HG03045 (cell line): ENCODE measurements around the gene IGFBP7.

Experiments used
- ATAC-seq: cut with Tn5 transposase; IDR thresholded peaks from one replicate; pipeline ENCODE4 v1.9.1; 2021; ENCODE audit warnings: mild to moderate bottlenecking, moderate library complexity; ENCODE audit not compliant: unreplicated experiment

Gene IGFBP7, protein sequence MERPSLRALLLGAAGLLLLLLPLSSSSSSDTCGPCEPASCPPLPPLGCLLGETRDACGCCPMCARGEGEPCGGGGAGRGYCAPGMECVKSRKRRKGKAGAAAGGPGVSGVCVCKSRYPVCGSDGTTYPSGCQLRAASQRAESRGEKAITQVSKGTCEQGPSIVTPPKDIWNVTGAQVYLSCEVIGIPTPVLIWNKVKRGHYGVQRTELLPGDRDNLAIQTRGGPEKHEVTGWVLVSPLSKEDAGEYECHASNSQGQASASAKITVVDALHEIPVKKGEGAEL

DNA sequence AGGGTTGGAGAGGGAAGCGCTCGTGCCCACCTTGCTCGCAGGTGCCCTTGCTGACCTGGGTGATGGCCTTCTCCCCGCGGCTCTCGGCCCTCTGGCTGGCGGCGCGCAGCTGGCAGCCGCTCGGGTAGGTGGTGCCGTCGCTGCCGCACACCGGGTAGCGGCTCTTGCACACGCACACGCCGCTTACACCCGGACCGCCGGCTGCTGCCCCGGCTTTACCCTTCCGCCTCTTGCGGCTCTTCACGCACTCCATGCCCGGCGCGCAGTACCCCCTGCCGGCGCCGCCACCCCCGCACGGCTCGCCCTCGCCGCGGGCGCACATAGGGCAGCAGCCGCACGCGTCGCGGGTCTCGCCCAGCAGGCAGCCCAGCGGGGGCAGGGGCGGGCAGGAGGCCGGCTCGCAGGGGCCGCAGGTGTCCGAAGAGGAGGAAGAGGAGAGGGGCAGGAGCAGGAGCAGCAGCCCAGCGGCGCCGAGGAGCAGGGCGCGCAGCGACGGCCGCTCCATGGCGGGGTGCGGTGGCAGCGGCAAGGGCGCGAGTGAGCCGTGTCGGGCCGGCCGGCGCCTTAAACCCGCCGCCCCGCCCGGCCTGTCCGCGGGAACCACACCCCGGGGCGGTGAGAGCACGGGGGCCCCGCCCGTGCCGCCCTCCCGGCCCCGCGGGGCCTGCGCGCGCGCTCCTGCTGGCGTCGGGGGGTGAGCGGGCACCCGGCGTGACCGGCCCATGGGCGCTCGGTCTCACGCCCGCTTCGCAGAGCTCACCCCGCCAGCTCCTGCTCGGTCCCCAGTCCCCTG is at the start of gene IGFBP7:
Gene IGFBP7 (minus strand): TSS at position 539 of the 793 bp plus-strand sequence. CDS start 34 bp downstream, at position 505.
- no peak for ATAC-seq

DNA sequence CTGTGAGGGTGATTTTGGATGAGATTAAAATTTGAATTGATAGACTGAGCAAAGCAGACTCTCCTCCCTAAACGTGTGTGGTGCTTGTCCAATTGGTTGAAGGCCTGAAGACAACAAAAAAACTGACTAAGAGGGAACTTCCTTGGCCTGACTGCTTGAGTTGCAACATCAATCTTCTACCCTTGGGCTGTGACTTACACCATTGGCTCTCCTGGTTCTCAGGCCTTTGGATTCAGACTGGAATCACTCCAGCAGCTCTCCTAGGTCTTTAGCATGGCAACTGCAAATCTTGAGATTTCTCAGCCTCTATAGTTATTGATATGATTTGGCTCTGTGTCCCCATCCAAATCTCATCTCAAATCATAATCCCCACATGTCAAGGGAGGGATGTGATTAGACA is 49.7 kb upstream of the IGFBP7 start:
- ATAC-seq: no peak

DNA sequence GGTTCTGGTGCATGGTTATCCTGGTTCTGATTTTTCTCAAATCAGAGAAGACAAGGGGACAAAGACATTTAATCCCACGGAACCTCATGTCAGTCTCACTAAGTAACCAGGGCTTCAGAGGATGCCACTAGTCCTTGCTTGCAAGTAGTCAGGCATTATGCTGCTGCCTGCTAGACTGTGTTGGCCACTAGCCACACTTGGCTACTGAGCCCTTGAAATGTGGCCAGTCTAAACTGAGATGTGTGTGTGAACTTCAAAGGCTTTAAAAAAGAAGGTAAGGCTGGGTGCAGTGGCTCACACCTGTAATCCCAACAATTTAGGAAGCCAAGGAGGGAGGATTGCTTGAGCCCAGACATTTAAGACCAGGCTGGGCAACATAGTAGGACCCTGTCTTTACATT is 48.6 kb upstream of the IGFBP7 start:
- ATAC-seq: no peak

DNA sequence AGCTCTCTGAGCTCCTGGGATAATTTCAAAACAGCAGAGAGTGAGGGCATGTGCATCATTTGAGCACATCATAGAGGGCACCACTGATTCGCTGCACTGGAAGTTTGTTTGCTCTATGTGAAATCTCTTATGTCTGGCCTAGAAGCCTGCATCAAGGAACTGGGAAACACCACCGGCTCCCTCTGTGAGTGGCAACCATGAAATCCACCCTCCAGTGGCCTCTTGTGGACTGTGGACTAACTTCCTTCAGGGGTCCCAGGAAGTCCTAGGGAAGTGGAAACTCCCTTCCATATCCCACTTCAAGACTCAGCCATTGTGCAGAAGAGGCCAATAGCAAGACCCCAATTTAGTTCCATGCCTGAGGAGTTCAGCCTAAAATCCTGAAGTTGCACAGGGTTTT is 48.0 kb upstream of the IGFBP7 start:
- no peak for ATAC-seq

DNA sequence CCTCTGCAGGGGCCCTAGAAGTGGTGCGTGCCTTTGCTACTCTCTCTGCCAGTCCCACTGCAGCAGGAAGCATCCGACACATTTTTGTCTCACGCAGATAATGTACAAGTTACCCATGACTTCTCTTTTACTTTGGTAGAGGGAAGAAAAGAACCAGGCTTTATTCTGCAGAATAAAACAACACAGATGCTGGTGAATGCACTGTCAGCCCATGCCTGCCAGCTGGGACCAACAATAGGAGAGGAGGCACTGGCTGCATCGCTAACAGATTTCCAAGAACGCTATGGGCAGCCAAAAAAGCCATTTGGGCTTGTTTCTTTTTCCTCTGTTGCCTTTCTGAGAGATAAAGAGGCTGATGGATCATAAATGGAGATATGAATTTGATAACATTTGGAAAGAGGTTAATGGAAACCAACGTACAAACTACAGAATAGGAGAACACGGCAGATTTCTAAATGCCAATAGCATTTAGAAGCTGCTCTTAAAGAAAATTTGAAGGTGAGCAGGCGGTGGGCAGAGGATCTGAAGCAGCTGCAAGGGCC is 47.5 kb upstream of the IGFBP7 start:
- no peak for ATAC-seq

DNA sequence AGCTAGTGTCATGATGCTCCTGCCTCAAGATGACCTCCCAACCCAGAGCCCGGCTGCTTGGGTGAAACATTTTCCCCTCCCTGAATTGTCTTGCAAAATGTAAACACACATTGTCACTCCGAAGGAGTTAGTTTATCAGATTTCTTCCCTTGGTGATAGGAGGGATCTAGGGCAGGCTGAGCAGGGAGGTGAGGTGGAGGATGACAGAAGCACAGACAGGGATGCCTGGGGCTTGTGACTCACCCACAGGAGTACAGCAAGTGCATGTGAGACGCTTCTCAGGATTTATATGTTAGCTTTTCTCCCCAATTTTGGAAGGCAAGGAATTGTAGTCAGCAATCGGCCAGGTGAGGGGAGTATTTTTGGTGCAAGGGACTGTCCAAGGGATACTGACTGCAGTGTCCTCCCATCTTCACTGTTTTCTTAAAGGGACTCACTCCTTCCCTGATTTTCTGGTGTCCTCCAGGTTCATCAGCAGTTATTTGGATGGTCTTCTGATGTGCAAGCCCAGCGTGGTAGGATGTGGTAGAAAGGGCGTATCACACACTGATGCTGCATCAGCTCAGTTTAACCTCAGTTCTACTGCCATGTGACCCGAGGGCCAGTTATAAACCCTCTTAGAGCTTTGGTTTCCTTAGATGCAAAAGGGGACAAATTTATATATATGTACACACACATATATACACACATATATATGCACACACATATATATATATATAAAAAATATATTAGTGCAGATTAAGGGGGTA is 46.2 kb upstream of the IGFBP7 start:
- ATAC-seq: no peak

DNA sequence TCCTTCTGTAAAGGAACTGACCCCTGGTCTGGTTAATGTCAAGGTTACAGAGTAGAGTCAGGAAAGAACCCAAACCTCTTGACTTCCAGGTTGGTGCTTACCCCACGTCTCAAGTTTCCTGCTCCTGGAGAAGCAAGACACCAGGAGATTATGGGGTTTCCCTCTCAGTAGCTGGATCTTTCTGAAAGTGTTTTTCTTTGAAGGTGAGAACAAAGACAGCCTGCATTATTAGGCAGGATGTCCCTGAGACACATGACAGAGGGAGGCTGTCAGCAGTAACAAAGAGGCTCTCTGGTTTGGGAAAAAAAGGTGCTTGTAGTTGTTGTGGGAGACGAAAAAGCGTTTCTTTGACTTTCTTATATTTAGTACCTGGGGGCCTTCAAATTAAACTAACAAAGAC is 44.7 kb upstream of the IGFBP7 start:
- ATAC-seq: no peak

DNA sequence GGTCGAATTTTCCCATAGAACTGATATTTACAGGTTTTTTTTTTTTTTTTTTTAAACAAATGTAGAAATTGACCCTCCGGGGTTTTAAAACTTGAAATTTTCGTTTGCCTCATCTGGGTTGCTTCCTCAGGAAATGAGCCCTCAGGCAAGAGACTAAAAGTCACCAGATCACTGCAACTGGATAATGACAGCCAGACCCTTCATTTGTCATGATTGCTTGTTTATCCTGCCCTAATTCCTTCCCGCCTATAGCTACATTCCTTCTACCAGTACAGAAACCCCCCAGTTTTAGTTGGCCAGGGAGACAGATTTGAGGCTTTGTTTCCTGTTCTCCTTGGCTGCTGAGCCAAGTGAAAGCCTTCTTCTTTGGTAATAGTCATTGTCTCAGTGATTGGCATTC is 44.0 kb upstream of the IGFBP7 start:
- ATAC-seq: no peak

DNA sequence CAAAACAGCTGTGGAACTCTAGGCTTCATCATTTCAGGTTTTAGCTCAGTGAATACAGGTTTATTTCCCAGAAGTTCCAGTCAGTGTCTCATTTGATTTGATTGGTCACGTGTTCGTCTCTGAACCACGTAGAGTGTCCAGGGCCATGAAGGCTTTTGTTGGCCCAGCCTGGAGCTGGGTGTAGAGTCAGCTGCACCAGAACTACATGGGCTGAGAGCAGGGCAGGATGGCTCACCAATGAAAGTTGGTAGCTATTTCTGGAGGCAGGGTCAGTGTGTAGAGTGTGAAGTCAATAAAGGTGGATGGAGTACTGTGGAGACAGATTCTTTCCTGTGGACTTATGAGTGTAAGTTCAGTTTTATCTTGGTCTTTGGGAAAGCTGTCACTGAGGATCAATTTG is 43.0 kb upstream of the IGFBP7 start:
- ATAC-seq: no peak

DNA sequence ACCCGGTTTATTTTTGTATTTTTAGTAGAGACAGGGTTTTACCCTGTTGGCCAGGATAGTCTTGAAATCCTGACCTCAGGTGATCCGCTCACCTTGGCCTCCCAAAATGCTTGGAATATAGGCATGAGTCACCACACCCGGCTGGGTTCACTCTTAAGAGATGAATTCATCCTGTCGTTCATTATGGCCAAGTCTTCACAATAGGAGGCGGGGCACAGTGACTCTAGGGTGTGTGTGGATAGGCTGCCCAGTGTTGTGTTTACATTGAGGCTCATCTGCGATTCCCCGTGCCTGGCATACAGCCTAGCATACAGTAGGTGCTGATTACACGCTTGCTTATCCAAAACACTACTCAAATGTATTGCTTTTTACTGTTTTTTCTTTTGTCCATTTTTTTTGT is 41.3 kb upstream of the IGFBP7 start:
- no peak for ATAC-seq

DNA sequence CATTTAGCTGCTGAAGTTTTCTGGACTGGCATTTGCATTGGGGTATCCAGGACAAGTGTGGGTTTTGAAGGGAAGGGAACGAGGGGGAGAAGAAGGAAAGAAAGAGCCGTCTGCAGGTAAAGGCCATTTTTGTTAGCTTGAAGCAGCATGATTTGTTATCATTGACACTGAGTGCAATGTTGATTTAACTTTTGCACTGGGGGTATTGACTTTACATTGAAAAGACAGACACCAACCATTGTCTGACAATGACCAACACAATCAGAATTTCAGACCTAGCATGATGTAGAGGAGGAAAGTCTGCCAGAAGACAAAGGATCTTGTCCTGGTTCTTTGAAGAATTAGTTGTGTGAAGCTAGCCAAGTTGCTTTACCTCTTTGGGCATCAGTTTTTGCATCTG is 39.6 kb upstream of the IGFBP7 start:
- no peak for ATAC-seq

DNA sequence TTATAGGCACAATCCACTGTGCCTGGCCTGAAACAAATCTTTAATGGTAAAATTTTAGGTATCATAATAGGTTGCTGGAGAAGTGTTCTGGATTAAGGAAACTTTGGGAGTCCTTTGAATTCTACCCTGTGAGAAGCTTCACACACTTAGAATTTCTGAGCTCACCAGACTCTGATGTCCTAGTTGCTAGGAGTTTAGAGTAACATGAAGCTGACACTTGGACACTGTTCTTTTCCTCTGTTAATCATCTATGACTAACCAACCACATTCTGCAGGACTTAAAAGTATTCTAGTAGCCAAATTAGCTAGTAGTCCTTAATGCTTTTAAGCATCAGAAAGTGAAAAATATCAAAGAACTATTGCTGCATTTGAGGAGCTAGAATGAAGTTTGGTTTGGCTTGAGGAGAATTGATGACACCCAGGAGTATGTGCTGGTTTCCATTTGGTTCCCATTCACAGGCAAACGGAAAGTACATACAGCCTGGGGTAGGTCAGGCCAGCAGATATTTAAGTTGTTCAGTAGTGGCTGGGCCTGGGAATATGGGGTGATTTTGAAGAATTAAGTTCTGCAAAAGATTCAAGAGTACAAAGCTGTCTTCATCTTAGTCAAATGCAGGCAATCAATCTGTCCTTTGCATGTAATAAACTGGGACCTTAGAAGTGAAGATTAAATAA is 38.8 kb upstream of the IGFBP7 start:
- ATAC-seq: no peak

DNA sequence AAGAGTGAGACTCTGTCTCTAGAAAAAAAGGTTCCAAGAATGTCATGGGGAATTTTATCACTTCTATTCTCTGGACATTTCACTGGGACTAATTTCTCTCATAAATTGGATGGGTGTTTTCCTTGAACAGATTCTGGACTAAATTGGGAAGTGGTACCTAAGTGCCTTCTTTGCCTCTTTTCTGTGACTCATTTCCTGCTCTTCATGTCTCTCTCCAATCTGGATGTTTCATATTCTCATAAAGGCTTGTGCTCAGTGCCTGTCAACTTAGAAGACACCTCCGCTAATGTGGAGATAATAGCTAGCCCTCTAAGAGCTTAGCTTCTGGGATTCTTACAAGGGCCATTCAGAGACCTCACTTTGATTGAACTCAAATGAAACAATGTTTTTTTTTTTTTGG is 38.0 kb upstream of the IGFBP7 start:
- no peak for ATAC-seq

DNA sequence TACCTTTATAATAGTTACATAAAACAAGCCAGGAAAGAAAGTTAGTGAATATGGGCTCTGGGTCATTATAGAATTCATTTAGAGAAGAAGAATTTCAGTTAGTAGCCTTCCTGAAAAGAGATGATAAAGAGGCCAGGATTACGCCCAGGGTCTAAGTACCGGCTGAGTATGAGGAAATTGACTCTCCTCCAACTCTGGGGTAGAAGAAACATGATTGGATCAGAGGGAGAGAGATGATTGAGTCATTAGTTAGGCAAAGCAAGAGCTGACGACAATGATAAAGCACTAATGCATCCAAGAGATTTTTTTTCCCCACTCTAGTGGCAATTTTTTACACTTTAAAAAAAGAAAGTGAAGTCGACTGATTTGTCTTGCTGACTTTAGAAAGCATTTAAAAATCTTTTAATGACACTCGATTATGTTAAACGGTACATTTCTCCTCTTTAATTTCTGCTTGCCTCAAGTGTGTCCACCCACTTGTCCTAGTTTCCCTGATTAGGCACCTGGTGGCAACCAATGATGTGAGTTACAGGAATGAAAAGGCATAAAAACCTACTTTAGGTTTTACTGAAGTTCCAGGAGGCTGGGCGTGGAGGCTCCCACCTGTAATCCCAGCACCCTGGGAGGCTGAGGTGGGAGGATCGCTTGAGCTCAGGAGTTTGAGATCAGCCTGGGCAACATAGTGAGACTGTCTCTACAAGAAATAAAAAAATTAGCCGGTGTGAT is 37.3 kb upstream of the IGFBP7 start:
- ATAC-seq: no peak

DNA sequence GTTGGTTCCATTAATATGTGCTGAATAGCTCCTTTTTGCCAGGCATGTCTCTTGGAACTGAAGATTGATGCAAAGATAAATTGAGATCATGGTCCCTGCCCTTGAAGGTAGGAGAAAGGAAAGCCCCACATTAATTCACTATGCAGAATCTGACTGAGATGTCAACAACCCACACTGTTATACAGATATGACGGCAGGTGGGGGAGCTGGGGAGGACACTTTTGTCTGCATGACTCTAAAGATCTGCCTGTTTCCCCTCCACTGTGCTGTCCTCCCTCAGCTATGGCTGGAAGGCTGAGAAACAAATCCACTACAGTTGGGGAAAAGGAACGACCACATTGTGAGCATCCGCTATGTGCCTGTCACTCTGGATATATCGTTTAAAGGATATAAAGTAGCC is 36.3 kb upstream of the IGFBP7 start:
- ATAC-seq: no peak

DNA sequence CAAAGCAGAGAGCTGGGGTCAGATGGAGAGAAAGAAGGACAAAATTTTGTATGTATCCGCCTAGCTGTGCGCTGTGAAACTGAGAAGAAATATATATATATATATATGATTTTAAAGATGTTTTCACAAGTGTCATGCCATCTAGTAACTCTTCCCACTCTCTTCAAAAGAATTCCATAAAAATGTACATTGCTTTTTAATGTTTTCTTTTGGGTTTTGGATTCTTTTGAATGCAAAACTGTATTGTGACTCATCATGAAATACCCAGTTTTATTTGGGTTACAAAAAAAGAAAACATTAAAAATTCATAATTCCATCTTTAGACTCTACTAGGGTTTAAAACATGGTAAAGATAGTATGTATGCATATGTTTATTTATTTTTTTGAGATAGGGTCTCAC is 34.3 kb upstream of the IGFBP7 start:
- no peak for ATAC-seq

DNA sequence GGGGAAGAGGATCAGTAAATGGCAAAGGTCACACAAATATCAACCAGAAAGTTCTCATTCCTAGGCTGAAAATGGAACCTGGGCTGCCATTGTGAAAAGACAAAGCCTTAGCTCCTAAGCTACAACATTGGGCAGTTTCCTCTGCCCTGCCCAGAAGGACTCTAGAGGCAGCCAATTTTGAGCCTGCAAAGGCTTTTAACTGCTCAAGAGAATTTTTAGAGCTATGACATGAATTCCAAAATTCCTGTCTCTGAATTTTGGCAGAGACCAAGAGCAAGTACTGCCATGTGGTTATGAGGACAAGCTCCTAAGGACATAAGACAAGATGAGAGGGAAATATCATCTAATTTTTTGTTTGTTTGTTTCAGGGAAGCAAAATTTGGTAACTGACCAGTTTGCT is 29.6 kb upstream of the IGFBP7 start:
- ATAC-seq: no peak

DNA sequence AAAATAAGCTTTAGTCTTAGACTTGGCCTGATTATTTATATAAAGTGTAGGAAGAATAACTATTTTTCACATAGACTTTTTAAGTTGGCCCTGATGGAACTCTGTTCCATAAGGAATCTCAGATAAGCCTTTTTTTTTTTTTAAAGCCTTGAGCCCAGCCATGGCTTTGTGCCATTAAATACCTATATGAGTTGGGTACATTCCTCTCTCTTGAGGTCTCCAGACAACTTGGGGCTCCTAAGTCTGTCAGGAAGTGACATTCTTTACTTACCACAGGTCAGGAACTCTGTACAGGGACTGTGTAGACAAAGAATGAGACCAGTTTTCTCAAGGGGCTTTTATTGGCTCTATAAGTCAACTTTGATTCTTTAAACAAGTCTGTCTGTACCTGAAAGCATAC is 27.1 kb upstream of the IGFBP7 start:
- ATAC-seq: no peak

DNA sequence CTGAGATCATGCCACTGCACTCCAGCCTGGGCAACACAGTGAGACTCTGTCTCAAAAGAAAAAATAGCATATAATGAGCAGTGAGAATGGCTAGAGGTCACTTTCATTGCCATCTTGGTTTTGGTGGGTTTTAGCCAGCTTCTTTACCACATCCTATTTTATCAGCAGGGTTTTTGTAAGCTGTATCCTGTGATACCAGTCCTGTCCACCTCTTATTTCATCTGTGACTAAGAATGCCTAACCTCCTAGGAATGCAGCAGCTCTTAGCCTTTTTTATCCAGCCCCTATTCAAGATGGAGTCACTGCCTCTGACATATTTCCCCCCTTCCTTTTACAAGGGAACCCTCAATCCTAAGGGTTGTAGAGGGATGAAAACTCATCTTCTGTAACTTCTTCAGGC is 26.1 kb upstream of the IGFBP7 start:
- no peak for ATAC-seq

DNA sequence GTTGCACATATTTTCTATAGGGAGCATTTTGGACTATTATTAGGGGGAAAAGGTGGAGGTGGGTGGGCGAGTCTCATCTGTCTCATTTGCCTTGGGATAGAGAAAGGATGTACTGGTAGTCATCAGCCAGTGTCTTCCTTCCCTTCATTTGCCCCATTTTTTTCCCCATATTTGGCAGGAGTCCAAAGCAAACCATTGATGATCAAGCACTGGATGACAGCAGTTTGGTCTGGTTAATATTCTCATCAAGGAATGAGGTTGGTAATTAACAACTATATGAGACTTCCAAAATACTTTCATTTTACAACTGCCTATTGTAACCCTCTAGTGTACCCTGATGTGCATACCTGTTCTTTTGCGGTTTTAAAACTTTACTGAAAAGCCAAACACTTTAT is 22.6 kb upstream of the IGFBP7 start:
- ATAC-seq: no peak
